Omental fat pad (tissue), 4 donors: Measurements from ENCODE around the gene KCTD11. TPM values are rescaled to one million over a fixed set of nuclear protein-coding genes. Genes with fewer than 3 reads are reported as not detected.
A peak's percentile ranks its signal among the peaks of the same experiment; 100 is the strongest.
"Not testable (repeated sequence)": the region's sequence is repeated elsewhere in the genome, so short reads cannot be mapped to it uniquely, and the experiment has no call there.

Source experiments
- ATAC-seq: fragments of 150-250 bp; one replicate; pipeline ENCODE4 v1.9.1; 2016; ENCODE audit warnings: mild to moderate bottlenecking, moderate library complexity; ENCODE audit not compliant: low FRiP score
- DNase-seq: peaks from one replicate; pipeline ENCODE4 v3.0.0-alpha.2; 2019; ENCODE audit warnings: low spot score
- CTCF ChIP-seq, 3 donors: fragments of 450-650 bp; IDR thresholded peaks; one replicate each; pipeline ENCODE4 v1.5.1; 2016 to 2017; ENCODE audit warnings: antibody characterized with exemption in 3 of 3, mild to moderate bottlenecking in 3 of 3, moderate library complexity in 2 of 3
- total RNA-seq, 4 donors: library from RNA; depleted of rRNA; stranded (reverse); fragments of >200 nt; gene quantifications; one replicate each; pipeline ENCODE4 v1.1.0, GENCODE V29; 2016

Gene KCTD11
- total RNA-seq, 4 donors from 2014 or later = 6.7 to 9.9 (median 8.4) TPM

GRCh38 chr17:7367918-7368598, 16.1 kb downstream of the KCTD11 start:
- TF ChIP-seq CTCF (IDR thresholded peaks at IDR 0.05) = no peak
- ATAC-seq = no peak
- DNase-seq = no peak

GRCh38 chr17:7368599-7368994, 16.6 kb downstream of the KCTD11 start:
- not testable (repeated sequence) for ATAC-seq, DNase-seq

- no peak for TF ChIP-seq CTCF (IDR thresholded peaks at IDR 0.05)
- DNase-seq = no peak
- ATAC-seq = no peak
Observed at GRCh38 chr17:7369825-7370224, 17.9 kb downstream of the KCTD11 start.

GRCh38 chr17:7370853-7371252, 18.9 kb downstream of the KCTD11 start:
- ATAC-seq (no peak), DNase-seq (no peak)
- TF ChIP-seq CTCF (IDR thresholded peaks at IDR 0.05) = no peak

- no peak for TF ChIP-seq CTCF (IDR thresholded peaks at IDR 0.05)
- DNase-seq (no peak), ATAC-seq (no peak)
Observed at GRCh38 chr17:7374353-7374752, 22.4 kb downstream of the KCTD11 start.

- TF ChIP-seq CTCF (IDR thresholded peaks at IDR 0.05) = no peak
- DNase-seq (no peak), ATAC-seq (no peak)
Observed at GRCh38 chr17:7379134-7379533, 27.2 kb downstream of the KCTD11 start.

- no peak for TF ChIP-seq CTCF (IDR thresholded peaks at IDR 0.05)
- DNase-seq = no peak
- ATAC-seq = peak; percentile 57
Observed at GRCh38 chr17:7380321-7380720, 28.4 kb downstream of the KCTD11 start.
